Heart right ventricle (tissue), 16 donors: ENCODE measurements around the gene MYO3B. TPM values are rescaled to one million over a fixed set of nuclear protein-coding genes. Genes with fewer than 3 reads are reported as not detected.
"Not testable (repeated sequence)": the region's sequence is repeated elsewhere in the genome, so short reads cannot be mapped to it uniquely, and the experiment has no call there.

Source experiments
- ATAC-seq, 8 donors: fragments of 200-7000 bp; cut with Tn5 transposase; one replicate each; pipeline ENCODE4 v1.9.1; 2020; ENCODE audit warnings: mild to moderate bottlenecking in 8 of 8, moderate library complexity in 8 of 8, moderate number of reproducible peaks in 1 of 8
- DNase-seq, 2 donors: peaks; one replicate each; pipeline ENCODE4 v3.0.0-alpha.2; 2020
- H3K27ac ChIP-seq, 10 donors: fragments of 200-600 bp; sonication (generic) in 2 of 10; one replicate each; pipeline versions ENCODE4 v1.5.0 to v1.8.0; 2020 to 2022; ENCODE audit warnings: mild to moderate bottlenecking in 3 of 10
- H3K27me3 ChIP-seq, 7 donors: fragments of 200-600 bp; one replicate each; pipeline ENCODE4 v1.8.0; 2021 to 2022; ENCODE audit warnings: mild to moderate bottlenecking in 2 of 7
- H3K36me3 ChIP-seq, 9 donors: fragments of 200-600 bp; sonication (generic) in 1 of 9; one replicate each; pipeline versions ENCODE4 v1.5.0 to v1.8.0; 2020 to 2022; ENCODE audit warnings: mild to moderate bottlenecking in 2 of 9
- H3K4me1 ChIP-seq, 9 donors: fragments of 200-600 bp; sonication (generic) in 1 of 9; one replicate each; pipeline versions ENCODE4 v1.5.0 to v1.8.0; 2020 to 2022; ENCODE audit warnings: mild to moderate bottlenecking in 4 of 9
- H3K4me3 ChIP-seq, 10 donors: fragments of 200-600 bp; sonication (generic) in 2 of 10; one replicate each; pipeline versions ENCODE4 v1.5.0 to v1.8.0; 2020 to 2022; ENCODE audit warnings: mild to moderate bottlenecking in 7 of 10, moderate library complexity in 2 of 10
- H3K9me3 ChIP-seq, 11 donors: fragments of 200-600 bp in 10 of 11; sonication (generic) in 2 of 11; one replicate each; pipeline versions ENCODE4 v1.5.0 to v1.8.0; 2013 to 2022; ENCODE audit warnings: mild to moderate bottlenecking in 2 of 11, control low read depth in 1 of 11, moderate library complexity in 1 of 11
- WGBS, 2 donors: extraction: QIAGEN DNeasy Blood & Tissue Kit; methylation state at CpG; one replicate each; pipeline ENCODE4 v1.1.7; 2013; ENCODE audit warnings: inconsistent platforms in 1 of 2; 5-methylcytosine and 5-hydroxymethylcytosine counted together
- intact Hi-C, 10 donors: fragments of 100-400 bp; cut with DNase I; formaldehyde crosslinking; loops; one replicate each; pipeline versions ENCODE4 v1.11.1 to v1.14.2; 2022
- polyA plus RNA-seq, 2 donors: library from polyadenylated mRNA; stranded (reverse); fragments of 200-250 nt; gene quantifications; one replicate each; pipeline ENCODE4 v1.2.3, GENCODE V29; 2013
- total RNA-seq, 10 donors: library from RNA; stranded (reverse); fragmentation: NEBNext Ultra II Directional in 3 of 10; extraction: Animal tissue kit (Norgen Biotek cat#: 25700) in 3 of 10; gene quantifications; one replicate each; pipeline versions ENCODE4 v1.2.1 to v1.2.4, GENCODE V29; 2021 to 2023
- TF ChIP-seq, protein P1 (sequence below), 9 donors: fragments of 200-600 bp; sonication (generic) in 2 of 9; IDR thresholded peaks; one replicate each; pipeline versions ENCODE4 v1.5.0 to v1.8.0; 2021 to 2022; ENCODE audit warnings: antibody characterized with exemption in 9 of 9, mild to moderate bottlenecking in 5 of 9, moderate library complexity in 1 of 9
- donor health status: Arrhythmogenic right ventricular cardiomyopathy.
- donor health status: ischemic (EF 13 %, LVEDD 7.1; RV severe dilation, severe dysfunction).
- donor health status: healthy with polysubstance abuse.
- donor health status: DM: no; HTN: yes; CAD: no.
- donor health status: DM: no; HTN: no; CAD: no.
- donor health status: ischemic (EF 25% LVEDD 6.9; RV normal size, moderate dysfunction).
- donor health status: ischemic (EF 25% LVEDD 5.7; RV mildly dilated, moderate dysfunction).
- donor health status: healthy.
- donor health status: DM: yes; HTN: yes; CAD: no.
- donor health status: Ischemic cardiomyopathy.
- donor health status: ischemic (EF 35%, LVEDD 5.7; RV mildly dilated, moderate dysfunction).
- donor health status: nonischemic (EF 11% LVEDD 7.7; RV severe dilation, severe dysfunction).
- donor health status: DM: yes; HTN: yes; CAD: no.
- donor health status: PGD.
- donor health status: ischemic (EF 29% LVEDD 5.4; RV normal size, mild dysfunction).
- donor health status: nonischemic (EF 23%, LVEDD 6.1; RV moderate dilation, normal function).

Gene MYO3B
- total and polyA plus RNA-seq, 12 donors, result 0.05 to 0.21 (median 0.09) TPM; not detected in 8

- H3K36me3 ChIP-seq, result no peaks in the 10 kb centered on the region
- peaks cover 0 to 19% (median 2%) of the 10 kb centered on the region in 11 donors for H3K9me3 ChIP-seq
- H3K27me3 ChIP-seq, result no peaks in the 10 kb centered on the region
- DNase-seq (no peak), ATAC-seq (no peak)
- no peak overlapping the region for H3K27ac ChIP-seq
- H3K4me1 ChIP-seq, result peaks cover 0 to 8% (median 0%) of the 10 kb centered on the region in 9 donors
- TF ChIP-seq, protein P1, sequence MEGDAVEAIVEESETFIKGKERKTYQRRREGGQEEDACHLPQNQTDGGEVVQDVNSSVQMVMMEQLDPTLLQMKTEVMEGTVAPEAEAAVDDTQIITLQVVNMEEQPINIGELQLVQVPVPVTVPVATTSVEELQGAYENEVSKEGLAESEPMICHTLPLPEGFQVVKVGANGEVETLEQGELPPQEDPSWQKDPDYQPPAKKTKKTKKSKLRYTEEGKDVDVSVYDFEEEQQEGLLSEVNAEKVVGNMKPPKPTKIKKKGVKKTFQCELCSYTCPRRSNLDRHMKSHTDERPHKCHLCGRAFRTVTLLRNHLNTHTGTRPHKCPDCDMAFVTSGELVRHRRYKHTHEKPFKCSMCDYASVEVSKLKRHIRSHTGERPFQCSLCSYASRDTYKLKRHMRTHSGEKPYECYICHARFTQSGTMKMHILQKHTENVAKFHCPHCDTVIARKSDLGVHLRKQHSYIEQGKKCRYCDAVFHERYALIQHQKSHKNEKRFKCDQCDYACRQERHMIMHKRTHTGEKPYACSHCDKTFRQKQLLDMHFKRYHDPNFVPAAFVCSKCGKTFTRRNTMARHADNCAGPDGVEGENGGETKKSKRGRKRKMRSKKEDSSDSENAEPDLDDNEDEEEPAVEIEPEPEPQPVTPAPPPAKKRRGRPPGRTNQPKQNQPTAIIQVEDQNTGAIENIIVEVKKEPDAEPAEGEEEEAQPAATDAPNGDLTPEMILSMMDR (IDR thresholded peaks at IDR 0.05), result no peak
- 74 to 83% methylated on average over 2 of the region's 2 CpGs for WGBS, 2 donors
- intact Hi-C loops, result no loop called here
- H3K4me3 ChIP-seq, result no peak overlapping the region
Measured at GRCh38 chr2:170208967-170209366, 31.0 kb downstream of the MYO3B start.

- ATAC-seq (peak in 1 of 8 donors; percentile 22), DNase-seq (no peak)
- Histone ChIP-seq H3K4me1 (peaks cover 0 to 13% (median 3%) of the 10 kb centered on the region in 9 donors), H3K4me3 (peak overlapping the region in 1 of 10 donors; percentile 13), H3K27ac (no peak overlapping the region), H3K27me3 (no peaks in the 10 kb centered on the region), H3K36me3 (no peaks in the 10 kb centered on the region), H3K9me3 (peaks cover 0 to 19% (median 2%) of the 10 kb centered on the region in 11 donors)
- WGBS, 2 donors, result 25% methylated on average over 14 of the region's 14 CpGs
- intact Hi-C loops, result no loop called here
- TF ChIP-seq, protein P1 (IDR thresholded peaks at IDR 0.05), result no peak
Measured at GRCh38 chr2:170212625-170213280, 34.8 kb downstream of the MYO3B start.

GRCh38 chr2:170213281-170213625 is 35.3 kb downstream of the MYO3B start:
- WGBS, 2 donors, result 31 to 35% methylated on average over 10 of the region's 10 CpGs
- Histone ChIP-seq H3K4me3 (peak overlapping the region in 1 of 10 donors; percentile 13), H3K4me1 (peaks cover 0 to 17% (median 3%) of the 10 kb centered on the region in 9 donors), H3K9me3 (peaks cover 0 to 19% (median 2%) of the 10 kb centered on the region in 11 donors)
- ATAC-seq, H3K27me3 ChIP-seq, intact Hi-C loops, H3K36me3 ChIP-seq, DNase-seq, H3K27ac ChIP-seq: not testable (repeated sequence)

DNA sequence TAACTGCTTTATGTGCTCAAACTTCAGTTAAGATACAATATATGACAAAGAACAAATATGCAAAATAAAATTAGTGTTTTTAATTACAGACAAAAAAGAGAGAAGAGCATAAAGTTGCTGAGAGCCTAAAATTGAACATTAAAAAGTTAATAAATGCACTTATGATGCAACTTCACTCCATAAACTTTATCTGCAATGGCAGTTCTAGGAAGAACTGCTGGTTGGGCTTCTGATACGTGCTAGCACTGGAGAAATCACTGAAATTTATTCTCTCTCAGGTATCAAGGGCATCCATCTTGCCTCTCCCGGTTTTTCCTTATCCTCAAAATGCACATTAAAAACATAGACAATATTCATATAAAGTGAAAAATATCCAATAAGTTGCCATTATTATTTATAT is 35.7 kb downstream of the MYO3B start:
- ATAC-seq (no peak), DNase-seq (no peak)
- intact Hi-C loops, result no loop called here
- H3K9me3 ChIP-seq, result peaks cover 0 to 19% (median 2%) of the 10 kb centered on the region in 11 donors
- 51 to 72% methylated on average over 2 of the region's 2 CpGs for WGBS, 2 donors
- no peak overlapping the region for H3K4me3 ChIP-seq
- H3K27ac ChIP-seq, result no peak overlapping the region
- TF ChIP-seq, protein P1 (IDR thresholded peaks at IDR 0.05), result no peak
- H3K27me3 ChIP-seq, result no peaks in the 10 kb centered on the region
- H3K36me3 ChIP-seq, result no peaks in the 10 kb centered on the region
- H3K4me1 ChIP-seq, result peaks cover 0 to 19% (median 3%) of the 10 kb centered on the region in 9 donors

DNA sequence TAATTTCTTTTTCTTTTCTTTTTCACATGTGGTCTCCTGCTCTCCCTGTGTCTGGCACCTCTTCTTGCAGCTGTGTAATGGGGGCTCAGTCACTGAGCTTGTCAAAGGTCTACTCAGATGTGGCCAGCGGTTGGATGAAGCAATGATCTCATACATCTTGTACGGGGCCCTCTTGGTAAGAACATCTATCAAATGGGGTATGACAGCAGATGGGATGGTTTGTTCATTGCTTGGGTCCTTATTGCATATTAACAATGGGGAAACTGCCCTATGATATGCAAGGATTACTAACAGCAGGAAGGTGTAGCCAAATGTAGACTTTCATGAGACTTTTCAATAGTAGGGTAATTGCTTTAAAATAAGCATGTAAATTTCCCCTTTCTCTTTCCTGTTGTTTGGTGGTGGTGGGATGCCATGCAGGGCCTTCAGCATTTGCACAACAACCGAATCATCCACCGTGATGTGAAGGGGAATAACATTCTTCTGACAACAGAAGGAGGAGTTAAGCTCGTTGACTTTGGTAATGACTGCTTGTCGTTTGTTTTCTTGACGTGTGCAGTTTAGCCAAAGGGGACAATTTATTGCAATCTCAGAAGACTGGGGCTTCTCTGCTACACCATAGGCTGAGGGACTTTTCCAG is 36.5 kb downstream of the MYO3B start:
- Histone ChIP-seq H3K27ac (no peak overlapping the region), H3K4me3 (no peak overlapping the region), H3K9me3 (peaks cover 0 to 14% (median 2%) of the 10 kb centered on the region in 11 donors), H3K27me3 (no peaks in the 10 kb centered on the region), H3K36me3 (no peaks in the 10 kb centered on the region), H3K4me1 (peaks cover 0 to 19% (median 3%) of the 10 kb centered on the region in 9 donors)
- ATAC-seq (no peak), DNase-seq (no peak)
- 69 to 70% methylated on average over 7 of the region's 7 CpGs for WGBS, 2 donors
- intact Hi-C loops, result no loop called here
- TF ChIP-seq, protein P1 (IDR thresholded peaks at IDR 0.05), result no peak
